GM23248 (cell line): ENCODE measurements around the gene PHF21B.

Experiments
- EZH2 ChIP-seq: fragments of 200-600 bp; sonication (generic); IDR thresholded peaks from 2 replicates; pipeline ENCODE4 v1.6.1; 2018; ENCODE audit warnings: antibody characterized with exemption, mild to moderate bottlenecking; ENCODE audit not compliant: insufficient read depth, poor library complexity, severe bottlenecking
- EZH2phosphoT487 ChIP-seq: fragments of 200-600 bp; sonication (generic); IDR thresholded peaks from 2 replicates; pipeline ENCODE4 v1.6.1; 2018; ENCODE audit warnings: antibody characterized with exemption, moderate library complexity, mild to moderate bottlenecking, low read depth; ENCODE audit not compliant: insufficient read depth

DNA sequence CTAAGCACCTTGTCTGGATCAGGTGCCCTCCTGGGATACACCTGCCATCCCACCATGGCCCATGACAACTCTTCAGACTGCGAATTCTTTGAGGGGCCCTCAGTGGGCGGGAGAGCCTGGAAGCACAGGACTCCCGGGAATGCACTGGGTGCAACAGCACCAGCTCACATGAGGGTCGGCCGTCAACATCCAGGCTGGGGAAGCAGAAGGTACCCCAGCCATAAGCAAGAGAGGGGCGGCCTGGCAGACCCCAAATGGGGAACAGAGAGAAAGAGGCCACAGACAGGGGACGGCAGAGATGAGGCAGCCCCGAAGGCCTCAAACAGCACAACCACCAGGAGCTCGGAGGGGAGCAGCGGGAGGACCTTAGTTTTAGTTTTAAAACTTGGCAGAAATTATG, 94.4 kb downstream of the PHF21B start:
- TF ChIP-seq EZH2phosphoT487 (no peak), EZH2 (no peak)
